GM12878 (cell line): Measurements from ENCODE around the gene IGLL5. TPM values are rescaled to one million over a fixed set of nuclear protein-coding genes. Genes with fewer than 3 reads are reported as not detected.

Source experiments
- ATAC-seq: fragments of 200-7000 bp; cut with Tn5 transposase; 3 replicates; pipeline ENCODE4 v1.9.1; 2020; ENCODE audit warnings: mild to moderate bottlenecking, moderate library complexity
- BruUV-seq: library from RNA; stranded (reverse); fragments of 400-500 nt; replicated peaks from 2 replicates; lab custom pipeline; 2021; lab: Mats Ljungman, UMichigan
- CTCF ChIA-PET: fragments of 300-600 bp; sonication (Branson Sonifier 250); formaldehyde crosslinking; extraction: SDS; loops from one replicate; lab custom pipeline; 2021; ENCODE audit warnings: inconsistent platforms; lab: Yijun Ruan, JAX
- POLR2A ChIA-PET: fragments of 350-600 bp; formaldehyde crosslinking; extraction: SDS; loops from one replicate; lab custom pipeline; 2021; ENCODE audit warnings: inconsistent platforms; lab: Charles Lee
- RAD21 ChIA-PET: fragments of 300-600 bp; sonication (Branson Sonifier 250); formaldehyde crosslinking; loops from one replicate; lab custom pipeline; 2023; ENCODE audit warnings: antibody characterized with exemption; ENCODE audit not compliant: unreplicated experiment; lab: Charles Lee
- SMC1A ChIA-PET: fragments of 300-600 bp; sonication (Branson Sonifier 250); formaldehyde crosslinking; loops from one replicate; lab custom pipeline; 2023; ENCODE audit not compliant: unreplicated experiment, uncharacterized antibody; lab: Charles Lee
- DNase-seq: peaks from one replicate; pipeline ENCODE4 v3.0.0-alpha.2; 2011; ENCODE audit warnings: low read depth, low spot score
- FAIRE-seq: peaks from 3 replicates; lab custom pipeline; 2011; peaks lifted over from hg19 to GRCh38; lab: Jason Lieb, UNC
- H2AFZ ChIP-seq: 2 replicates; pipeline ENCODE4 v1.6.0; 2011; ENCODE audit warnings: low read depth, low read length, control low read depth; ENCODE audit not compliant: control insufficient read depth
- H3K27ac ChIP-seq: 2 replicates; pipeline ENCODE4 v1.5.1; 2011; ENCODE audit warnings: control low read depth; ENCODE audit not compliant: control insufficient read depth, insufficient read depth
- H3K27me3 ChIP-seq, 2 experiments: replicated peaks in 1 of 2; 2 replicates each; pipeline versions ENCODE4 v1.6.0 to v1.6.1; 2011; ENCODE audit warnings: low read length in 1 of 2; ENCODE audit not compliant: control insufficient read depth in 2 of 2, insufficient read depth in 2 of 2
- H3K36me3 ChIP-seq, 2 experiments: 2 replicates each; pipeline ENCODE4 v1.5.1; 2011; ENCODE audit warnings: low read length in 1 of 2; ENCODE audit not compliant: control insufficient read depth in 2 of 2, insufficient read depth in 2 of 2
- H3K4me1 ChIP-seq: 2 replicates; pipeline ENCODE4 v1.6.1; 2011; ENCODE audit warnings: mild to moderate bottlenecking, low read length, moderate library complexity, mixed read lengths; ENCODE audit not compliant: control insufficient read depth, insufficient read depth
- H3K4me2 ChIP-seq: 2 replicates; pipeline ENCODE4 v1.6.0; 2011; ENCODE audit warnings: control low read depth; ENCODE audit not compliant: control insufficient read depth, insufficient read depth
- H3K4me3 ChIP-seq: fragments of 200-600 bp; sonication (generic); 2 replicates; pipeline ENCODE4 v1.5.1; 2016
- H3K79me2 ChIP-seq: 2 replicates; pipeline ENCODE4 v1.6.0; 2011; ENCODE audit warnings: low read length; ENCODE audit not compliant: control insufficient read depth, insufficient read depth
- H3K9ac ChIP-seq: 2 replicates; pipeline ENCODE4 v1.8.0; 2011; ENCODE audit warnings: low read length, control low read depth, mixed read lengths; ENCODE audit not compliant: control insufficient read depth, insufficient read depth
- H3K9me3 ChIP-seq: replicated peaks from 3 replicates; pipeline ENCODE4 v1.5.1; 2011; ENCODE audit warnings: mild to moderate bottlenecking, low read length; ENCODE audit not compliant: control insufficient read depth, insufficient read depth
- H4K20me1 ChIP-seq: 2 replicates; pipeline ENCODE4 v1.6.0; 2011; ENCODE audit not compliant: control insufficient read depth, insufficient read depth
- BACH1 ChIP-seq: fragments of 450-650 bp; IDR thresholded peaks from 2 replicates; pipeline ENCODE4 v1.6.1; 2017; ENCODE audit warnings: mild to moderate bottlenecking, borderline replicate concordance
- GATAD2B ChIP-seq: fragments of 450-650 bp; conservative IDR thresholded peaks from 2 replicates; pipeline ENCODE4 v1.6.1; 2017; ENCODE audit warnings: low read depth, mild to moderate bottlenecking, moderate library complexity
- MTA3 ChIP-seq: IDR thresholded peaks from 2 replicates; pipeline ENCODE4 v1.6.1; 2012; ENCODE audit warnings: low read length, inconsistent platforms, borderline replicate concordance
- NFIC ChIP-seq: IDR thresholded peaks from 2 replicates; pipeline ENCODE4 v1.6.1; 2012; ENCODE audit warnings: low read depth, mild to moderate bottlenecking, inconsistent platforms, low read length, moderate library complexity
- NR2C2 ChIP-seq: IDR thresholded peaks from 2 replicates; pipeline ENCODE4 v1.6.1; 2011; ENCODE audit warnings: borderline replicate concordance, low read depth; ENCODE audit not compliant: control insufficient read depth, insufficient read length
- PAX8 ChIP-seq: fragments of 450-650 bp; IDR thresholded peaks from 2 replicates; pipeline ENCODE4 v1.6.1; 2017; ENCODE audit warnings: mild to moderate bottlenecking, moderate library complexity
- SPI1 ChIP-seq: IDR thresholded peaks from 2 replicates; pipeline ENCODE4 v1.6.1; 2011; ENCODE audit warnings: low read depth, mild to moderate bottlenecking, low read length, moderate library complexity, borderline replicate concordance; ENCODE audit not compliant: insufficient read depth
- WRNIP1 ChIP-seq: IDR thresholded peaks from 2 replicates; pipeline ENCODE4 v1.6.1; 2011; ENCODE audit warnings: low read depth, low read length, improper control_type of control experiment, borderline replicate concordance
- YBX1 ChIP-seq: fragments of 450-650 bp; IDR thresholded peaks from 2 replicates; pipeline ENCODE4 v1.6.1; 2016; ENCODE audit warnings: antibody characterized with exemption
- WGBS: methylation state at CpG from one replicate; pipeline ENCODE4 v1.1.6; 2016; ENCODE audit warnings: low lambda C conversion rate; ENCODE audit not compliant: insufficient replicate concordance, insufficient coverage; ENCODE audit errors: missing lambda C conversion rate; 5-methylcytosine and 5-hydroxymethylcytosine counted together
- in situ Hi-C: fragments of 300-500 bp; cut with MboI; formaldehyde crosslinking; loops from 9 replicates; pipeline ENCODE4 v1.14.3; 2018; ENCODE audit warnings: mixed read lengths
- intact Hi-C: fragments of 100-400 bp; cut with micrococcal nuclease; formaldehyde crosslinking; loops from one replicate; pipeline ENCODE4 v1.14.2; 2022; ENCODE audit not compliant: unreplicated experiment
- polyA plus RNA-seq, 11 experiments: library from polyadenylated mRNA; depleted of rRNA in 4 of 11; unstranded in 6 of 11; stranded (reverse) in 5 of 11; fragments of >200 nt; fragmentation: Nextera tagmentation in 4 of 11; fragmentation: Illumina TruSeq in 1 of 11; extraction: Ambion mirVana in 4 of 11; extraction: Trizol in 1 of 11; gene quantifications; 1 replicate in 1 of 11; 2 replicates in 10 of 11; pipeline versions ENCODE4 v1.2.1 to v1.2.3, GENCODE V29; 2011 to 2016; ENCODE audit warnings: inconsistent platforms in 2 of 11, missing spikeins in 2 of 11, low read depth in 1 of 11
- total RNA-seq, 4 experiments: library from RNA; depleted of rRNA in 3 of 4; stranded (reverse); fragments of >200 nt in 3 of 4; fragmentation: Illumina TruSeq in 1 of 4; extraction: Trizol in 1 of 4; gene quantifications; 2 replicates each; pipeline versions ENCODE4 v1.2.1 to v1.2.3, GENCODE V29; 2013 to 2021
- TF ChIP-seq, protein P1 (sequence below), 3 experiments: IDR thresholded peaks in 2 of 3; conservative IDR thresholded peaks in 1 of 3; 2 replicates each; pipeline ENCODE4 v1.5.1; 2011; ENCODE audit warnings: low read depth in 3 of 3, low read length in 3 of 3, mild to moderate bottlenecking in 3 of 3, control low read depth in 2 of 3, moderate library complexity in 2 of 3, inconsistent platforms in 1 of 3, mixed read lengths in 1 of 3; ENCODE audit not compliant: control insufficient read depth in 2 of 3, insufficient read depth in 1 of 3; ENCODE audit errors: extremely low read depth in 1 of 3
- TF ChIP-seq, protein P2 (sequence below): IDR thresholded peaks from 2 replicates; pipeline ENCODE4 v1.6.1; 2011; ENCODE audit warnings: borderline replicate concordance, low read depth, mild to moderate bottlenecking, moderate library complexity, low read length; ENCODE audit not compliant: insufficient read depth, poor library complexity, severe bottlenecking

The IGLL5 gene
- total and polyA plus RNA-seq, 10 of the 15 experiments (the other 5 are each of a cell fraction or from before 2014, with no cell fraction given), result not detected

DNA sequence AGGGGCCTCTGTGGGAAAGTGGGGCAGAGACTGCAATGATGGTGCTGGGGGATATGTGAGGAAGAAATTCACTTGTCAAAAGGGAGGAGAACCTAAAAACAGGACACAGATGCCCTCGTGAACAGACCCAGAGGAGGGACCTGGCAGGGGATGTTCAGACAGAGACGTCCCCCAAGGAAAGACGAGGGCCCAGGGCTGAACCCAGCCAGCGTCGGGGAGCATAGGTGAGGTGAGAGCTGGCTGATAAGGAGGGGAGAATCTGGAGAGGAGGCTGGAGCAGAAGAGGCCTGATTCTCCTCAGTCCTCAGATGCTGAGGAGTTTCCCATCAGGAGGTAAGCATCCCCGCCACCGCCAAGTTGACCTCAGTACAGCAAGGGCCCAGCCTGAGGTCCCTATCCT is 31.4 kb downstream of the IGLL5 start:
- FAIRE-seq (no peak), ATAC-seq (no peak), DNase-seq (no peak)
- ChIA-PET RAD21 (no interaction called here), SMC1A (no interaction called here), CTCF (no interaction called here), POLR2A (no interaction called here)
- WGBS, result 85% methylated on average over 7 of the region's 7 CpGs
- Histone ChIP-seq H3K27me3 (no peaks in the 10 kb centered on the region), H2AFZ (no peak overlapping the region), H3K4me1 (peaks cover 13% of the 10 kb centered on the region), H3K9ac (no peak overlapping the region), H4K20me1 (no peaks in the 10 kb centered on the region), H3K4me3 (no peak overlapping the region), H3K9me3 (no peaks in the 10 kb centered on the region), H3K27ac (no peak overlapping the region), H3K79me2 (no peaks in the 10 kb centered on the region), H3K4me2 (no peak overlapping the region), H3K36me3 (no peaks in the 10 kb centered on the region)
- in situ Hi-C loops, result loop anchor here (10.0 to 25.0 kb wide), 2 partner anchors 564 to 1207 kb away; no protein-coding TSS in a partner anchor
- intact Hi-C loops, result no loop called here
- no peak for TF ChIP-seq YBX1
- no peak for TF ChIP-seq WRNIP1
- TF ChIP-seq PAX8, result no peak
- TF ChIP-seq NFIC, result no peak
- TF ChIP-seq SPI1, result no peak
- no peak for TF ChIP-seq GATAD2B
- TF ChIP-seq, protein P1, sequence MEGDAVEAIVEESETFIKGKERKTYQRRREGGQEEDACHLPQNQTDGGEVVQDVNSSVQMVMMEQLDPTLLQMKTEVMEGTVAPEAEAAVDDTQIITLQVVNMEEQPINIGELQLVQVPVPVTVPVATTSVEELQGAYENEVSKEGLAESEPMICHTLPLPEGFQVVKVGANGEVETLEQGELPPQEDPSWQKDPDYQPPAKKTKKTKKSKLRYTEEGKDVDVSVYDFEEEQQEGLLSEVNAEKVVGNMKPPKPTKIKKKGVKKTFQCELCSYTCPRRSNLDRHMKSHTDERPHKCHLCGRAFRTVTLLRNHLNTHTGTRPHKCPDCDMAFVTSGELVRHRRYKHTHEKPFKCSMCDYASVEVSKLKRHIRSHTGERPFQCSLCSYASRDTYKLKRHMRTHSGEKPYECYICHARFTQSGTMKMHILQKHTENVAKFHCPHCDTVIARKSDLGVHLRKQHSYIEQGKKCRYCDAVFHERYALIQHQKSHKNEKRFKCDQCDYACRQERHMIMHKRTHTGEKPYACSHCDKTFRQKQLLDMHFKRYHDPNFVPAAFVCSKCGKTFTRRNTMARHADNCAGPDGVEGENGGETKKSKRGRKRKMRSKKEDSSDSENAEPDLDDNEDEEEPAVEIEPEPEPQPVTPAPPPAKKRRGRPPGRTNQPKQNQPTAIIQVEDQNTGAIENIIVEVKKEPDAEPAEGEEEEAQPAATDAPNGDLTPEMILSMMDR (IDR thresholded peaks at IDR 0.05 in 2 of 3, conservative IDR thresholded peaks at IDR 0.05 in 1 of 3; ENCODE audit: control insufficient read depth in 2 of 3, extremely low read depth in 1 of 3, insufficient read depth in 1 of 3, low read depth in 3 of 3, low read length in 3 of 3), result no peak
- no peak for TF ChIP-seq NR2C2
- TF ChIP-seq MTA3, result no peak
- TF ChIP-seq, protein P2, sequence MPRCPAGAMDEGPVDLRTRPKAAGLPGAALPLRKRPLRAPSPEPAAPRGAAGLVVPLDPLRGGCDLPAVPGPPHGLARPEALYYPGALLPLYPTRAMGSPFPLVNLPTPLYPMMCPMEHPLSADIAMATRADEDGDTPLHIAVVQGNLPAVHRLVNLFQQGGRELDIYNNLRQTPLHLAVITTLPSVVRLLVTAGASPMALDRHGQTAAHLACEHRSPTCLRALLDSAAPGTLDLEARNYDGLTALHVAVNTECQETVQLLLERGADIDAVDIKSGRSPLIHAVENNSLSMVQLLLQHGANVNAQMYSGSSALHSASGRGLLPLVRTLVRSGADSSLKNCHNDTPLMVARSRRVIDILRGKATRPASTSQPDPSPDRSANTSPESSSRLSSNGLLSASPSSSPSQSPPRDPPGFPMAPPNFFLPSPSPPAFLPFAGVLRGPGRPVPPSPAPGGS, result no peak
- no peak for TF ChIP-seq BACH1
- no TSS peak for BruUV-seq
